NCI-H146 treated with DMSO at 0.1 percent for 48 hours (cell line): ENCODE data around the gene POR.
"Not testable (repeated sequence)": the region's sequence is repeated elsewhere in the genome, so short reads cannot be mapped to it uniquely, and the experiment has no call there.

Experiments
- DNase-seq: peaks from one replicate; lab custom pipeline; 2025; ENCODE audit not compliant: unreplicated experiment; lab: John Stamatoyannopoulos, UW

The POR gene

GRCh38 chr7:75884476-75884875, 30.5 kb upstream of the POR start:
- no peak for DNase-seq

- no peak for DNase-seq
Measured at GRCh38 chr7:75885036-75885435, 29.9 kb upstream of the POR start.

GRCh38 chr7:75887669-75888369, 27.1 kb upstream of the POR start:
- no peak for DNase-seq

GRCh38 chr7:75888464-75889222, 26.3 kb upstream of the POR start:
- no peak for DNase-seq

GRCh38 chr7:75889223-75889825, 25.6 kb upstream of the POR start:
- DNase-seq: no peak

- no peak for DNase-seq
Measured at GRCh38 chr7:75889826-75890225, 25.1 kb upstream of the POR start.

- not testable (repeated sequence) for DNase-seq
Measured at GRCh38 chr7:75891237-75891636, 23.7 kb upstream of the POR start.

GRCh38 chr7:75891815-75892411, 23.0 kb upstream of the POR start:
- DNase-seq: no peak

GRCh38 chr7:75892634-75893272, 22.2 kb upstream of the POR start:
- DNase-seq: no peak

- no peak for DNase-seq
Measured at GRCh38 chr7:75896803-75897327, 18.1 kb upstream of the POR start.

- DNase-seq: no peak
Measured at GRCh38 chr7:75900617-75901315, 14.2 kb upstream of the POR start.

GRCh38 chr7:75905785-75906604, 9.0 kb upstream of the POR start:
- peak; percentile 63 for DNase-seq

GRCh38 chr7:75906991-75907667, 7.8 kb upstream of the POR start:
- no peak for DNase-seq

GRCh38 chr7:75907668-75908039, 7.3 kb upstream of the POR start:
- not testable (repeated sequence) for DNase-seq

GRCh38 chr7:75909521-75910132, 5.3 kb upstream of the POR start:
- DNase-seq: no peak

- DNase-seq: not testable (repeated sequence)
Measured at GRCh38 chr7:75911186-75911585, 3.8 kb upstream of the POR start.

- no peak for DNase-seq
Measured at GRCh38 chr7:75913437-75913836, 1.5 kb upstream of the POR start.

GRCh38 chr7:75914169-75914654, 743 bp upstream of the POR start:
- DNase-seq: no peak
